AG04450 (cell line): ENCODE data around the gene CSDE1. TPM values are rescaled to one million over a fixed set of nuclear protein-coding genes. Genes with fewer than 3 reads are reported as not detected.

Experiments
- CTCF ChIA-PET: fragments of 300-600, 350-600 bp; formaldehyde crosslinking; extraction: SDS; loops from one replicate; lab custom pipeline; 2022; ENCODE audit warnings: antibody characterized with exemption, inconsistent platforms; lab: Charles Lee
- POLR2A ChIA-PET: fragments of 350-600 bp; formaldehyde crosslinking; extraction: SDS; loops from one replicate; lab custom pipeline; 2021; ENCODE audit warnings: antibody characterized with exemption, inconsistent platforms; lab: Yijun Ruan, JAX
- DNase-seq: peaks from one replicate; pipeline ENCODE4 v3.0.0-alpha.2; 2011; ENCODE audit warnings: low read depth, low spot score
- H3K27ac ChIP-seq: one replicate; pipeline ENCODE4 v1.5.1; 2012; ENCODE audit warnings: low read depth, low read length, control low read depth
- H3K27me3 ChIP-seq: one replicate; pipeline ENCODE4 v1.6.0; 2012; ENCODE audit warnings: low read length; ENCODE audit not compliant: control insufficient read depth, insufficient read depth
- H3K4me3 ChIP-seq: 2 replicates; pipeline ENCODE4 v1.5.1; 2011; ENCODE audit warnings: mild to moderate bottlenecking, low read depth, low read length, control low read depth
- H3K9me3 ChIP-seq: 2 replicates; pipeline ENCODE4 v1.5.1; 2012; ENCODE audit warnings: low read length; ENCODE audit not compliant: control insufficient read depth, insufficient read depth
- CTCF ChIP-seq: IDR thresholded peaks from 2 replicates; pipeline ENCODE4 v1.5.1; 2011; ENCODE audit warnings: low read depth, low read length, control low read depth, inconsistent platforms
- polyA plus RNA-seq: library from polyadenylated mRNA; depleted of rRNA; stranded (reverse); fragments of >200 nt; gene quantifications from 2 replicates; pipeline ENCODE4 v1.2.3, GENCODE V29; 2011

The CSDE1 gene
- polyA plus RNA-seq, 1 experiment = 438 TPM

GRCh38 chr1:114716304-114717170, 41.2 kb downstream of the CSDE1 start, which contains the start of gene NRAS:
Gene NRAS, minus strand, starts transcription at chr1:114716771. Its CDS starts 611 bp downstream, at chr1:114716160.
- H3K4me3 ChIP-seq = peak within 1 kb of the TSS; percentile 92
- DNase-seq = peak; percentile 69
- ChIA-PET CTCF (interaction anchor here (1.3 to 2.0 kb wide), 2 partner anchors 337 to 370 kb away, joined by 3 to 6 read pairs; no protein-coding TSS in a partner anchor), POLR2A (interaction anchor here (0.5 to 1.5 kb wide), 3 partner anchors 22 to 824 kb away, joined by 3 to 5 read pairs (median 3); partner anchors contain the start of gene CSDE1)
- TF ChIP-seq CTCF = no peak
- peak within 1 kb of the TSS; percentile 95 for H3K27ac ChIP-seq
- H3K9me3 ChIP-seq = no peaks in the 10 kb centered on the region
- H3K27me3 ChIP-seq = no peaks in the 10 kb centered on the region

- no peaks in the 10 kb centered on the region for H3K27me3 ChIP-seq
- DNase-seq = no peak
- peak overlapping the region; percentile 95 for H3K27ac ChIP-seq
- ChIA-PET POLR2A (interaction anchor here (0.6 to 1.5 kb wide), 2 partner anchors 42 to 823 kb away, joined by 3 to 5 read pairs; partner anchors contain the start of gene CSDE1), CTCF (interaction anchor here (1.3 to 2.0 kb wide), 2 partner anchors 337 to 369 kb away, joined by 3 to 6 read pairs; no protein-coding TSS in a partner anchor)
- no peaks in the 10 kb centered on the region for H3K9me3 ChIP-seq
- TF ChIP-seq CTCF = no peak
- H3K4me3 ChIP-seq = peak overlapping the region; percentile 92
These were observed 41.9 kb downstream of the CSDE1 start for GRCh38 chr1:114715952-114716303.

GRCh38 chr1:114712977-114713376, 44.8 kb downstream of the CSDE1 start:
- POLR2A ChIA-PET = no interaction called here
- no peak for TF ChIP-seq CTCF
- DNase-seq = no peak
- no peaks in the 10 kb centered on the region for H3K27me3 ChIP-seq
- no peak overlapping the region for H3K4me3 ChIP-seq
- no peak overlapping the region for H3K27ac ChIP-seq
- CTCF ChIA-PET = interaction anchor here (2.0 kb wide), 1 partner anchor 366 kb away, joined by 7 read pairs; no protein-coding TSS in a partner anchor
- no peaks in the 10 kb centered on the region for H3K9me3 ChIP-seq

GRCh38 chr1:114710360-114710759, 47.4 kb downstream of the CSDE1 start:
- TF ChIP-seq CTCF = no peak
- H3K4me3 ChIP-seq = no peak overlapping the region
- ChIA-PET CTCF (interaction anchor here (1.1 kb wide), 1 partner anchor 364 kb away, joined by 3 read pairs; no protein-coding TSS in a partner anchor), POLR2A (no interaction called here)
- H3K9me3 ChIP-seq = no peaks in the 10 kb centered on the region
- no peak overlapping the region for H3K27ac ChIP-seq
- DNase-seq = no peak
- no peaks in the 10 kb centered on the region for H3K27me3 ChIP-seq

GRCh38 chr1:114707604-114708003, 50.2 kb downstream of the CSDE1 start:
- Histone ChIP-seq H3K27ac (no peak overlapping the region), H3K27me3 (no peaks in the 10 kb centered on the region), H3K9me3 (no peaks in the 10 kb centered on the region), H3K4me3 (no peak overlapping the region)
- POLR2A ChIA-PET = no interaction called here
- no peak for TF ChIP-seq CTCF
- no peak for DNase-seq
- CTCF ChIA-PET = interaction anchor here (1.2 kb wide), 1 partner anchor 361 kb away, joined by 4 read pairs; no protein-coding TSS in a partner anchor
